ENCODE results near the gene NEURL2. TPM values are rescaled to one million over a fixed set of nuclear protein-coding genes. Genes with fewer than 3 reads are reported as not detected.

The NEURL2 gene
- total RNA-seq, 2 experiments from 2014 or later: 0.91 to 1.9 TPM

DNA sequence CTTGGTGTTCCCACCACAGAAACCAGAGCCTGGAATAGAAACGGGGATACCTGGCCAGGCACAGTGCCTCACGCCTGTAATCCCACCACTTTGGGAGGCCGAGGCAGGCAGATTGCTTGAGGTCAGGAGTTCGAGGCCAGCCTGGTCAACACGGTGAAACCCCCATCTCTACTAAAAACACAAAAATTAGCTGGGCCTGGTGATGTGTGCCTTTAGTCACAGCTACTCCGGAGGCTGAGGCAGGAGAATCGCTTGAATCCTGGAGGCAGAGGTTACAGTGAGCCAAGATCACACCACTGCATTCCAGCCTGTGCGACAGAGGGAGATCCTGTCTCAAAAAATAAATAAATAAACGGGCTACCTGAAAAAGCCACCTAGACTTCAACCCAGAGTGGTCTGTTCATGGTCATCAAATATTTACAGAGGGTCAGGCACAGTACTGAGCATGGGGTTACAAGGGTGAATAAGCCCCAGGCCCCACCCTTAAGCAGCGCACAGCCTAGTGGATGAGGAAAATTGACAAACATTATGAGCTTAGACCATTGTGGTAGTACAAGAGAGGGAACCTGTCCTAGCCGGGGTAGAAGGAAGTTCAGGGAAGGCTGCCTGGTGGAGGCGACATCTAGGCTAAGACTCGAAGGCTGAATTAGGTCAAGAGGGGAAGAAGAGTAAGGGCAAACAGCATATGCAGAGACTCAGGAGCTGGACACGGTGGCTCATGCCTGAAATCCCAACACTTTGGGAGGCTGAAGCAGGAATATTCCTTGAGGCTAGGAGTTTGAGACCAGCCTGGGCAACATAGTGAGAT, 36.3 kb upstream of the NEURL2 start:
- no peak overlapping the region for H3K27ac Mint-ChIP-seq
- CTCF ChIA-PET: interaction anchor here (0.7 to 1.2 kb wide), 2 partner anchors 60 to 1357 kb away, joined by 3 read pairs; no protein-coding TSS in a partner anchor
- H3K36me3 Mint-ChIP-seq: no peaks in the 10 kb centered on the region
- no peak for ATAC-seq
- no peak for DNase-seq
- no peaks in the 10 kb centered on the region for H3K9me3 Mint-ChIP-seq (ENCODE audit: low read depth)
- H3K4me1 Mint-ChIP-seq: no peaks in the 10 kb centered on the region
- no peak overlapping the region for H3K4me3 Mint-ChIP-seq
- peaks cover 3% of the 10 kb centered on the region for H3K27me3 Mint-ChIP-seq

DNA sequence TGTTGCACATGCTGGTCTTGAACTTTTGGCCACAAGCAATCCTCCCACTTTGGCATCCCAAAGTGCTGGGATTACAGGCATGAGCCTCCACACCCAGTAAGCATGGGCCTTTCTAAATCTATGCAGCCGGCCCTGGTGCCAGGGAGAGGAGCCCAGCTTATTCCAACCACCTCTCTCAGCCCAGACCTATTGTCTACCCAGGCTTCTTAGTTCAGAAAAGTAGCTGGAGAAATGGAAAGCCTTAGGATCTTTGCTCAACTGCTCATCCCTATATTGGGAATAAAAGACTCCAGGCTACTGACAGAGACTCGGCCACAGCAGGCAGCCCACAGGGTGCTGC, 35.7 kb upstream of the NEURL2 start:
- peaks cover 4% of the 10 kb centered on the region for H3K27me3 Mint-ChIP-seq
- CTCF ChIA-PET: interaction anchor here (1.2 kb wide), 1 partner anchor 60 kb away, joined by 3 read pairs; no protein-coding TSS in a partner anchor
- H3K27ac Mint-ChIP-seq: no peak overlapping the region
- ATAC-seq (no peak), DNase-seq (no peak)
- no peaks in the 10 kb centered on the region for H3K9me3 Mint-ChIP-seq (ENCODE audit: low read depth)
- H3K4me1 Mint-ChIP-seq: no peaks in the 10 kb centered on the region
- no peaks in the 10 kb centered on the region for H3K36me3 Mint-ChIP-seq
- H3K4me3 Mint-ChIP-seq: no peak overlapping the region

DNA sequence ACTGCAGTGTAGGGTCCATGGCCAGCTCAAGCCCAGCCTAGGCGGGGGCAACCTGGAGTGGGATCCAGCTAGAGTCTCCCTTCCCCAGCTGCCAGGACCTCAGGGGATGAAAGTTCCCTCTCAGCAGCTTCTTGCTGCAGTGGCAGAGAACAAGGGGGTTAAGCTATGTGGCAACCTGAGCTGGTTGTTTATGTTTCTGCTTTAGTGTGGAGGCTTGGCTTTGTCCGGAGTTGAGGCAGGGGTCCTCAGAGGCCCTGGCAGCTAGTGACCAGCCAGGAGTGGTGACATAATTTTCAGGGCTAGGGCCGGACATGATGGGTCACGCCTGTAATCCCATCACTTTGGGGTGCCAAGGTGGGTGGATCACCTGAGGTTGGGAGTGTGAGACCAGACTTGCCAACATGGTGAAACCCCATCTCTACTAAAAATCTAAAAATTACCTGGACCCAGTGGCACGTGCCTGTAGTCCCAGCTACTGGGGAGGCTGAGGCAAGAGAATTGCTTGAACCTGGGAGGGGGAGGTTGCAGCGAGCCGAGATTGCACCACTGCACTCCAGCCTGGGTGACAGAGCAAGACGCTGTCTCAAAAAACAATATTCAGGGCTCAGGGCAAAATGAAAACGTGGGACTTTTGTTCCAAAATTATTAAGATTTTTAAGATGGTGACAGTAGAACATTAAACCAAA, 35.0 kb upstream of the NEURL2 start:
- H3K4me1 Mint-ChIP-seq: no peaks in the 10 kb centered on the region
- H3K27me3 Mint-ChIP-seq: peaks cover 12% of the 10 kb centered on the region

DNA sequence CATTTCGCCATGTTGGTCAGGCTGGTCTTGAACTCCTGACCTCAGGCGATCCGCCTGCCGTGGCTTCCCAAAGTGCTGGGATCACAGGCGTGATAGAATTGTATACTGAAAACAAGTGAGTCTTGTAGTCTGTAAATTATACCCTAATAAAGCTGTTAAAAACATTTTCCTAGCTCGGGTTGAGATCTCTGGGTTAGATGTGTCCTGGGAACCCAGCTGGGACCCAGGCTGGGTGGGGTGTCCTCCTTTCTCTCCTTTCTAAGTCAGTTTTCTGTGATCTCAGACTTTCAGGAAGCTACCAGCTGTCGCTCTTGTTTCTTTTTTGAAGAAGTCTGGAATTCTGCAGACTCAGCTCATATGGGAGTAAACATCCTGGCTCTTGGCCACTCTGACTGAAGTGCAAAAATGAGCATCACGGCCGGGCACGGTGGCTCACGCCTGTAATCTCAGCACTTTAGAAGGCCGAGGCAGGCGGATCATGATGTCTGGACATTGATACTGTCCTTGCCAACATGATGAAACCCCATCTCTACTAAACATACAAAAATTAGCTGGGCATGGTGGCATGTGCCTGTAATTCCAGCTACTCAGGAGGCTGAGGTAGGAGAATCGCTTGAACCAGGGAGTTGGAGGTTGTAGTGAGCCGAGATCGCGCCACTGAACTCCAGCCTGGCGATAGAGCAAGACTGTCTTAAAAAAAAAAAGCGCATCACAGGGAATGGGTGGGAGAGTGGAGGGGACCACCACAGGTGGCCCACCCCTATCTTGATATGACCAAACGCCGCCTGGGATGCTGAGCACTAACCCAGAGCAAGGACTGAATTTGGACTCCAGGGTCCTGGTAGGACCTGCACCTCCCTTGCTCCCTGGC, 33.6 kb upstream of the NEURL2 start:
- Mint-ChIP-seq H3K27ac (no peak overlapping the region), H3K9me3 (ENCODE audit: low read depth) (no peaks in the 10 kb centered on the region), H3K36me3 (no peaks in the 10 kb centered on the region), H3K4me3 (no peak overlapping the region), H3K4me1 (no peaks in the 10 kb centered on the region), H3K27me3 (peaks cover 20% of the 10 kb centered on the region)
- CTCF ChIA-PET: interaction anchor here (0.9 to 1.0 kb wide), 2 partner anchors 8 to 11 kb away, joined by 3 read pairs; no protein-coding TSS in a partner anchor
- no peak for ATAC-seq
- no peak for DNase-seq

More for the DNA sequence above, 35.0 kb upstream of the NEURL2 start:
- Mint-ChIP-seq H3K4me3 (no peak overlapping the region), H3K36me3 (no peaks in the 10 kb centered on the region), H3K27ac (no peak overlapping the region), H3K9me3 (ENCODE audit: low read depth) (no peaks in the 10 kb centered on the region)
- CTCF ChIA-PET: interaction anchor here (0.8 to 1.2 kb wide), 3 partner anchors 43 to 61 kb away, joined by 3 read pairs; no protein-coding TSS in a partner anchor
- no peak for DNase-seq
- no peak for ATAC-seq

DNA sequence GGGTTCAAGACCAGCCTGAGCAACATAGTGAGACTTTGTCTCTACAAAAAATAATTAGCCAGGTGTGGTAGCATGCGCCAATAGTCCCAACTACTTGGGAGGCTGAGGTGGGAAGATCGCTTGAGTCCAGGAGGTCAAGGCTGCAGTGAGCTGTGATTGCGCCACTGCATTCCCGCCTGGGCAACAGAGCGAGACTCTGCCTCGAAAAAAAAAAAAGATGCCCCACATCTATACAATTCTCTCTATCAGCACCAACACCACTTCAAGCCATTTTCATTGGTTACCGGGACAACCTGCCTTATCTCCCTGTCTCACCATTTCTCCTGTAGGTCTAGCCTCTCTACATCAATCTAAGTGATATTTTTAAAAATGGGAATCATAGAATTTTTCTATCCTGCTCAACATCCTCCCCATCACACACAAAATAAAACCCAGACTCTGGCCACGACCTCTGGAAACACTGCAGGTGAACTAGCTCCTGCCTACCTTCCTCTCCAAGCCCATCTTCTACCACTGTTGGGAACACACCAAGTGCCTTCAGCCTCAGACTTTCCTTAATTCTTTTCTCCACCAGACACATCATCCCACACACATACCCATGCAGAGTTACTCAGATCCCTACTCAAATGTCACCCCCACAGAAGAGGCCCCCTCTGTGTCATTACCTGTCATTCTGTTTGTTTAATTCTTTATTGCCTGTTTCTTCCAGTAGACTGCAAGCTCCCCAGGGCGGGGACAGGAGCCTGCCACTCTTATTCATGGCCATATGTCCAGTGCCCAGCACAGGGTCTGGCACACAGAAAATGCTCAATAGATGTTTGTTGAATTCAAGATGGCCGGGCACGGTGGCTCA, 30.6 kb upstream of the NEURL2 start:
- no peaks in the 10 kb centered on the region for H3K4me1 Mint-ChIP-seq
- no peak for ATAC-seq
- CTCF ChIA-PET: interaction anchor here (1.0 to 1.6 kb wide), 2 partner anchors 29 to 123 kb away, joined by 3 read pairs; no protein-coding TSS in a partner anchor
- no peak overlapping the region for H3K4me3 Mint-ChIP-seq
- H3K9me3 Mint-ChIP-seq (ENCODE audit: low read depth): no peaks in the 10 kb centered on the region
- no peaks in the 10 kb centered on the region for H3K36me3 Mint-ChIP-seq
- peaks cover 20% of the 10 kb centered on the region for H3K27me3 Mint-ChIP-seq
- no peak for DNase-seq
- no peak overlapping the region for H3K27ac Mint-ChIP-seq

DNA sequence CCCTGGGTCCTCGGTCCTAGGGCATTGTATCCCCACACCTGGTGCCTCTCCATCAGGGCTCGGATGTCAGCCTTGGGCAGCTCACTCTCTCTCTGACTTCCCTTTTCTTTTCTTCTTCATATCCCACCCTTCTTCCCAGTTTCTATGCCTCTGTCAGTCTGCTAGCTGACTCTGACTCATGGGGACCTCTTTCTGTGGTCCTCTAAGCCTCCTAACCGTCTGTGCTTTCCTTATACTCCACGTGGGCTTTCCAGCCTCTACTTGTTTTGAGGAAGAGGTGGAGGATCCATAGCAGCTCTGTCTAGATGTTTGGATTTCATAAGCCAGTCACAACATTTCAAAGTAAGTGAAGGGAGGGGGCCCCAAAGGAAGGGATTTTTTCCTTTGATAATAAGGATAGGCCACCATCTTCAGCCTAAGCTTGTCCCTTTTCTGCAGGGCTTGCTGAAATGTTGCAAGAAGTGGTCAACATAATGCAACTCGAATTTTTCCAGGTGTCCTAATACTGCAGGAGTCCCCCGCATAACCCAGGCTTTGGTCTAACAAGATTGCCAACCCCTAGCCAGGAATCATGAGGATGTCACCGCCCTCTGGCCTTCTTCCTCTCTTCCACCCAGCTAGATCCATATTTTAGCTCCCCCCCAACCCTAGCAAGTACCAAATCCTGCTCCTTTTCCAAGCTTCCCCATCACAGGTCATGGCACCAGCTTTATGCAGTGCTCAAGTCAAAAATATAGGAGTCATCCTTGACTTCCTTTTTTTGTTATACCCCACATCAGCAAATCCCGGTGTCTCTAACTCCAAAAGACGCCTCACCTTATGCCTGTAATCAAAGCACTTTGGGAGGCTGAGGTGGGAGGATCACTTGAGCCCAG, 29.7 kb upstream of the NEURL2 start:
- Mint-ChIP-seq H3K4me1 (no peaks in the 10 kb centered on the region), H3K4me3 (no peak overlapping the region), H3K36me3 (no peaks in the 10 kb centered on the region), H3K27ac (no peak overlapping the region), H3K27me3 (peaks cover 25% of the 10 kb centered on the region), H3K9me3 (ENCODE audit: low read depth) (no peaks in the 10 kb centered on the region)
- ATAC-seq: no peak
- CTCF ChIA-PET: interaction anchor here (1.1 to 1.7 kb wide), 3 partner anchors 13 to 122 kb away, joined by 3 to 4 read pairs (median 3); no protein-coding TSS in a partner anchor
- DNase-seq: no peak

DNA sequence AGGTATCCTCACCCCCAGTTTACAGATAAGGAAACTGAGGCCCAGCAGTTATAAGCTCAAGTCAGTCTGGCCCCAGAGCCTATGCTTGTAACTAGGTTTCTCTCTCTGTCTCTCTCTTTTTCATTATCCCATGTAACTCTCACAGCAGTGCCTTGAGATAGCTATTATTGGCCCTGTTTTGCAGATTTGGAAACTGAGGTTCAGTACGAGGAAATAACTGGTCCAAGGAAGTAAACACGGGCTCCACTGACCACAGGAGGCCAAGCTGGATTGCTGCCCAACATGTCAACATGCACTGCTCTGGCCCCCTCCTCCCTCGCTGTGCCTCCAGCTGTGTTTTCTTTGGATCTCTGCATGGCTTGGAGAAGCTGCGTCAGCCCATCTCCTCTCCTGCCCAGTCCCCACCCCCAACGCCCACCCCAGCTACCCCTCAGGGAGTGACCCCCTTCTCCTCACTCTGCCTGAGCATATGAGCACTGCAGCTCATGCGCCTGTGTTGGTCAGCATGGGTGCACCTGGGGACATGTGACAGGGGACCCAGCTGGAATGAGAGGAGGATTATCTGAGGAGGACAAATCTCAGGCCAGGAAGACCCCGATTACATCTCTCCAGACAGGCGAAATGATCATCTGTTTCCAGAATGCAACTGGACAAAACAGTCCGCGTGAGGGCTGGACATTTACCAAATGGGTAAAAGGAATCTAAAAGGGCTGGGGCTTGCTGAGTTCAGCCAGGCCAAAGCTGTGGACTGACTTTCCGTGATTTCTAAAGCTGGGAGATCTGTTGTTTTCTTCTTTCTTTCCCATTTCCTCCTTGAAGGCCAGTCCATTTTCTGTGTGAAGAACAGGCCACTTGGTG, 28.8 kb upstream of the NEURL2 start:
- no peak for ATAC-seq
- no peaks in the 10 kb centered on the region for H3K36me3 Mint-ChIP-seq
- no peak for DNase-seq
- H3K4me1 Mint-ChIP-seq: no peaks in the 10 kb centered on the region
- H3K9me3 Mint-ChIP-seq (ENCODE audit: low read depth): no peaks in the 10 kb centered on the region
- CTCF ChIA-PET: interaction anchor here (0.8 to 1.7 kb wide), 5 partner anchors 14 to 120 kb away, joined by 3 to 4 read pairs (median 3); no protein-coding TSS in a partner anchor
- no peak overlapping the region for H3K27ac Mint-ChIP-seq
- H3K4me3 Mint-ChIP-seq: no peak overlapping the region
- H3K27me3 Mint-ChIP-seq: peaks cover 28% of the 10 kb centered on the region

DNA sequence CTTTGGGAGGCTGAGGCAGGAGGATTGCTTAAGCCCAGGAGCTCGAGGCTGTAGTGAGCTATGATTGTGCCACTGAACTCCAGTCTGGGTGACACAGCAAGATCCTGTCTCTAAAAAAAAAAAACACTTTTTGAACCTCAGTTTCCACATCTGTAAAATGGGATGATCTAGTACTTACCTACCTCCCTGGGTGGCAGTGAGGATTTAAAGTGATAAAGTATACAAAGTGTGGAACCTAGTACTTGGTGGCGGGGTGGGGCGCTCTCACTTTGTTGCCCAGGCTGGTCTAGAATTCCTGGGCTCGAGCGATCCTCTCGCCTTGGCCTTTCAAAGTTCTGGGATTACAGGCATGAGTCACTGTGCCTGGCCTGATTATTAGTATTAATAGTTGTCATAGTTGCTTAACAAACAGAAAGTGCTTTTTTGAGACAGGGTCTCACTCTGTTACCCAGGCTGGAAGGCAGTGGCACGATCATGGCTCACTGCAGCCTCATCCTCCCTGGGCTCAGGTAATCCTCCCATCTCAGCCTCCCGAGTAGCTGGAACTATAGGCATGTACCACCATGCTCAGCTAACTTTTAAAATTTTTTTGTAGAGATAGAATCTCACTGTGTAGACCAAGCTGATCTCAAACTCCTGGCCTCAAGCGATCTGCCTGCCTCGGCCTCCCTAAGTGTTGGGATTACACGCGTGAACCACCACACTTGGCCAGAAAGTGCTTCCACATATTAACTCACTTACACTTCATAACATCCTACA, 27.9 kb upstream of the NEURL2 start:
- Mint-ChIP-seq H3K27ac (no peak overlapping the region), H3K27me3 (peaks cover 30% of the 10 kb centered on the region), H3K9me3 (ENCODE audit: low read depth) (no peaks in the 10 kb centered on the region), H3K4me3 (no peak overlapping the region), H3K4me1 (peaks cover 3% of the 10 kb centered on the region), H3K36me3 (no peaks in the 10 kb centered on the region)
- CTCF ChIA-PET: interaction anchor here (0.8 to 1.7 kb wide), 4 partner anchors 15 to 119 kb away, joined by 3 to 4 read pairs (median 4); no protein-coding TSS in a partner anchor
- ATAC-seq: no peak
- no peak for DNase-seq

DNA sequence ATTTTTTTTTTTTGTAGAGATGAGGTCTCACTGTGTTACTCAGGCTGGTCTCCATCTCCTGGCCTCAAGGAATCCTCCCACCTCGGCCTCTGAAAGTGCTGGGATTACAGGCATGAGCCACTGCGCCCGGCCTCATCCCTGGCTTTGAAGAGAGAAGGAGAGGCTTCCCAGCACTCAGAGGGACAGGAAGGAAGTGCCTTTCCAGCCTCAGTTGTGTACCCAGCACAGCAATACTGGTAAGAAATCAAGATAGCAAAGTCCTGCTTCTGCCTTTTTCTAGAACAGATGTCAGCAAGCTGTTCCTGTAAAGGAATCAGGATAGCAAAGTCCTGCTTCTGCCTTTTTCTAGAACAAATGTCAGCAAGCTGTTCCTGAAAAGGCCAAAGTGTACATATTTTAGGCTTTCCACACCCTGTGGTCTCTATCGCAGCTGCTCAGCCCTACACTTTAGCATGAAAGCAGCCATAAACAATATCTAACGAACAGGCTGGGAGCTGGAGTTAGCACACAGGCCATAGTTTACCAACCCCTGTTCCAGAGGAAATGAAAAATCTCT, 27.3 kb upstream of the NEURL2 start:
- DNase-seq: no peak
- CTCF ChIA-PET: interaction anchor here (1.4 kb wide), 1 partner anchor 16 kb away, joined by 4 read pairs; no protein-coding TSS in a partner anchor
- H3K9me3 Mint-ChIP-seq (ENCODE audit: low read depth): no peaks in the 10 kb centered on the region
- no peaks in the 10 kb centered on the region for H3K36me3 Mint-ChIP-seq
- ATAC-seq: no peak
- peaks cover 30% of the 10 kb centered on the region for H3K27me3 Mint-ChIP-seq
- peaks cover 3% of the 10 kb centered on the region for H3K4me1 Mint-ChIP-seq
- no peak overlapping the region for H3K4me3 Mint-ChIP-seq
- H3K27ac Mint-ChIP-seq: no peak overlapping the region

DNA sequence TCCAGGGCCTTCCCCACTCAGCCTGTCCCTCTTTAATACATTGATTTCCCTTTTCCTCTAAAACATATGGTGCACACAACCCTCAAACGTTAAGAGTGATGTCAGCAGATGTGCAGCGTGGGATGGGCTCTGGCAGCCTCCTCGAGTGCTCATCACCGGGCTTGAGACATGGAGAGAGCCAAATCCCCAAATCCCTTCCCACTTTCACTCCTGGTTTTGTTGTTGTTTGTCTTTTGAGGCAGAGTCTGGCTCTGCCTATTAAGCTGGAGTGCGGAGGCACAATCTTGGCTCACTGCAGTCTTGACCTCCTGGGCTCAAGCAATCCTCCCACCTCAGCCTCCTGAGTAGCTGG, 26.8 kb upstream of the NEURL2 start:
- Mint-ChIP-seq H3K9me3 (ENCODE audit: low read depth) (no peaks in the 10 kb centered on the region), H3K36me3 (no peaks in the 10 kb centered on the region), H3K27me3 (peaks cover 30% of the 10 kb centered on the region), H3K27ac (no peak overlapping the region), H3K4me1 (peaks cover 3% of the 10 kb centered on the region), H3K4me3 (no peak overlapping the region)
- ATAC-seq (no peak), DNase-seq (no peak)
- CTCF ChIA-PET: no interaction called here

All from activated CD8-positive, alpha-beta memory T cell treated with anti-CD3 and anti-CD28 coated beads, Interleukin-2, amount 10 ng/mL, durations not matched to agents 7 days and 5 days (primary cell).